A549 (cell line): Measurements from ENCODE around the gene RIMBP2.

Experiments
- CHD4 ChIP-seq: fragments of 200-600 bp; sonication (generic); IDR thresholded peaks from 2 replicates; pipeline ENCODE4 v1.6.1; 2016; ENCODE audit warnings: antibody characterized with exemption, mild to moderate bottlenecking, borderline replicate concordance
- JUNB ChIP-seq: fragments of >200 bp; sonication (Bioruptor Twin); formaldehyde crosslinking; IDR thresholded peaks from 2 replicates; pipeline ENCODE4 v1.6.1; 2016
- RARB ChIP-seq: fragments of 250-450 bp; sonication (Bioruptor Pico); IDR thresholded peaks from 2 replicates; pipeline ENCODE4 v1.8.0; 2021; ENCODE audit warnings: mild to moderate bottlenecking, moderate library complexity
- REST ChIP-seq: fragments of 200-600 bp; sonication (generic); IDR thresholded peaks from 2 replicates; pipeline ENCODE4 v1.6.1; 2016; ENCODE audit warnings: antibody characterized with exemption, mild to moderate bottlenecking, moderate library complexity
- ZFP36 ChIP-seq: fragments of 450-650 bp; IDR thresholded peaks from 2 replicates; pipeline ENCODE4 v1.6.1; 2014; ENCODE audit warnings: borderline replicate concordance; ENCODE audit not compliant: partially characterized antibody
- ZSCAN20 ChIP-seq: fragments of 250-450 bp; sonication (Bioruptor Pico); IDR thresholded peaks from 2 replicates; pipeline ENCODE4 v1.8.0; 2022; ENCODE audit warnings: mild to moderate bottlenecking, moderate library complexity
- TF ChIP-seq, protein P1 (sequence below): fragments of >200 bp; sonication (Bioruptor Twin); formaldehyde crosslinking; IDR thresholded peaks from 3 replicates; pipeline ENCODE4 v1.5.1; 2016

DNA sequence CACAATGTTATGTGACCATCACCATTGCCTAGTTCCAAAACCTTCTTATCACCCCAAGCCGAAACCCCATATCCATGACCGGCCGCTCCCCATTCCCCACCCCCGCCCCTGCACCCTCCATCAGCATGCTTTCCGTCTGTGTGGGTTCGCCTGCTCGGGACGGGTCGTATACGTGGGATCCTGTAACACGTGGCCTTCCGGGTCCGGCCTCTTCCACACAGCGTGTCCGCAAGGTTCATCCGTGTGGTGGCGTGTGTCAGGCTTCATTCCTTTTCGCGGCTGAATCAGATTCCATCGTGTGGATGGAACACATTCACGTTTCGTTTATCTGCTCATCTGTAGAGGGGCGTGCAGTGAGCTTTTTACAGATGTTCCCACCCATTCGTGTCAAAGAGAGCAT is 41.4 kb downstream of the RIMBP2 start:
- TF ChIP-seq, protein P1, sequence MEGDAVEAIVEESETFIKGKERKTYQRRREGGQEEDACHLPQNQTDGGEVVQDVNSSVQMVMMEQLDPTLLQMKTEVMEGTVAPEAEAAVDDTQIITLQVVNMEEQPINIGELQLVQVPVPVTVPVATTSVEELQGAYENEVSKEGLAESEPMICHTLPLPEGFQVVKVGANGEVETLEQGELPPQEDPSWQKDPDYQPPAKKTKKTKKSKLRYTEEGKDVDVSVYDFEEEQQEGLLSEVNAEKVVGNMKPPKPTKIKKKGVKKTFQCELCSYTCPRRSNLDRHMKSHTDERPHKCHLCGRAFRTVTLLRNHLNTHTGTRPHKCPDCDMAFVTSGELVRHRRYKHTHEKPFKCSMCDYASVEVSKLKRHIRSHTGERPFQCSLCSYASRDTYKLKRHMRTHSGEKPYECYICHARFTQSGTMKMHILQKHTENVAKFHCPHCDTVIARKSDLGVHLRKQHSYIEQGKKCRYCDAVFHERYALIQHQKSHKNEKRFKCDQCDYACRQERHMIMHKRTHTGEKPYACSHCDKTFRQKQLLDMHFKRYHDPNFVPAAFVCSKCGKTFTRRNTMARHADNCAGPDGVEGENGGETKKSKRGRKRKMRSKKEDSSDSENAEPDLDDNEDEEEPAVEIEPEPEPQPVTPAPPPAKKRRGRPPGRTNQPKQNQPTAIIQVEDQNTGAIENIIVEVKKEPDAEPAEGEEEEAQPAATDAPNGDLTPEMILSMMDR = no peak
- TF ChIP-seq RARB = no peak
- TF ChIP-seq JUNB = no peak
- no peak for TF ChIP-seq REST
- no peak for TF ChIP-seq ZSCAN20 (CRISPR knock-in tag)
- no peak for TF ChIP-seq CHD4
- no peak for TF ChIP-seq ZFP36
